GM11168 (cell line): ENCODE measurements around the gene C3orf18.

Source experiments
- in situ Hi-C: fragments of 300-500 bp; cut with MboI; formaldehyde crosslinking; loops from one replicate; pipeline ENCODE4 v1.12.0; 2022; ENCODE audit warnings: low sequenced_read_pairs; ENCODE audit not compliant: unreplicated experiment

C3orf18 gene

GRCh38 chr3:50584391-50584790 lies 16.8 kb upstream of the C3orf18 start:
- in situ Hi-C loops = no loop called here

DNA sequence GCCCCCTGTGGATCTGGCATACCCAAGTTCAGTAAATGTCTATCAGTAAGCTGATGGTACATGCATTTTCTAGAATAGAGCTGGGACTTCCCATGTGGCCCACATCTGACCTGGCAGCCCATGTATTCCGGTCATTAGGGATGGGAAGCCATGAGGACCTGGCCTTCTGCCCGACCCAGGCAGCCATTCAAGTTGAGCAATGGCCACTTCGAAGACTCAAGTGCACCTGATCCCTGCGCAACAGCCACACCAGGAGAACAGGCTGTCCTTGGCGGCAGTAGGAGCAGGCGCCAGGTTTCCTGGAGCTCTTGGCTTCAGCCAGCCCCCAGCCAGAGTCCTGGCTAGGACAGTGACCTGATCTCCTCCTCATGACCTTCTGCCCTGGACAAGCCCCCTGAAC lies 16.4 kb upstream of the C3orf18 start:
- in situ Hi-C loops = no loop called here

GRCh38 chr3:50582083-50582482 lies 14.5 kb upstream of the C3orf18 start:
- in situ Hi-C loops = no loop called here

DNA sequence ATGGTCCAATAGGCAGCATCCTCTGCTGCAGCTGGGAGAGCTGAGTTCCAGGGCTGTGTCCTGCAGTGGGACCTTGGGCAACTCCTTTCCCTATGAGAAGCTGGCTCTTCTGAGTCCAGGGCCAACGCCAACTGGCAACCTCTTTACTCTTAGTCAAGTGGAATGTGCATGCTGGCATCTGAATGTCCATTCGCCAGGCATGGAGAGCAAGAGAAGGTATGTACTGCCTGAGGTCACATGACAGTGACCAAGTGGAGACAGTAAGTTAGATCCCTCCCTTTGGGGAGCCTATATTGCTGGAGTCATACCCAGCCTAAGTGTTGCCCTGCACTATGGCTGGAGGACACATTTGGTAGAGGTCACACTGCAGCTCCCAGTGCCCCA lies 13.9 kb upstream of the C3orf18 start:
- in situ Hi-C loops = no loop called here

GRCh38 chr3:50580683-50581458 lies 13.3 kb upstream of the C3orf18 start:
- in situ Hi-C loops = no loop called here

DNA sequence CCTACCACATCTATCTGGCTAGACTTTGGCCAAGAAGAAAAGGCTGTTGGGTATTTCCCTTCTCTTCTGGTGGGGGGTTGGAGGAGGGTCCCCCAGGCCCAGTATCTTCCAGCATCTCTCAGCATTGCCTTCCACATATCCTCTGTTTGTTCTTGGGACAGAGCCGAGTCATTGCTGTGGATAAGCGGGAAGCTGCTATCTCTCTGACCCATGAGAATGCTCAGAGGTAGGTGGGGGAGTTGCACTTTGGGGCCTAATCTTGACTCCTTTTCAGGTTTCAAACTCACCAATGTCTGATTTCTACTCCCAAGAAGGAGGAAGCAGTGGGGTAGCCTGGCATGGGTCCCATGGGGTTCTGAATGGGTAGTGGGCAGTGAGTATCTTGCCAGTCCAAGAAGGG lies 9.8 kb upstream of the C3orf18 start:
- in situ Hi-C loops = loop anchor here (5.0 kb wide), 1 partner anchor 35 kb away; the partner anchor contains the start of gene CISH

DNA sequence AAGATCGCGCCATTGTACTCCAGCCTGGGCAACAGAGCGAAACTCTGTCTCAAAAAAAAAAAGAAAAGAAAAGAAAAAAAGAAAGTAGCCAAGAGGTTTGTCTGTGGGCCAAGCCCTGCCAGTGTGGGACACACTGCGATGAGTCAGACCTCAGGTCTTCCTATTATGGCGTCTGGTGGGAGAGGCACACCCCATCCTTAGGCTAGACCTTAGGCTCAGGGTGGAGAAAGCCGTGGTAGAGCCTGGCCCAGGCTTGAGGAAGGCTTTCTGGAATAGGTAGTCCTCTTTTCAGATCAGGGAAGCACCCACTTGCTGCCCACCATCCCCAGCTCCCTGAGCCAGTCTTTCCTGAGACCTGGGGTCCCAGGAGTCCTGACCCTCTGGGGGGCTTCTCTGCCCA lies 7.8 kb upstream of the C3orf18 start:
- in situ Hi-C loops = loop anchor here (5.0 kb wide), 1 partner anchor 37 kb away; the partner anchor contains the start of gene CISH

DNA sequence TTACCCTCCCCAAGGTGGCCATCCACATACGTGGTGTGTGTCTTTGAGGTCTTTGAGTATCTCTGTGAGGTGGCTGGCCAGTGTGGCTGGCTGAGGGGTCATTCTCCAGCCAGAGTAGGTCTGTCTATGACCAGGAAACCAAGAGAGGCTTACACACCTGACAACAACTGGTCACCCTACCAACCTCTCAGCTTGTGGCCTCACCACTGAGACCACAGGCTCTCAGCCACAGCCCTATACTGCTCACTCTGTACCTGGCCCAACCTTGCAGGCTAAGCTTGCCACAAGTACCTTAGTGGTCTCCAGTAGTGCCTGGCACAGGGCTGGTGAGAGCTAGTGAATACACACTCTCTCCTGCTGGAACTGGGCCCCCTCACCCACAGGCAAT lies 6.9 kb upstream of the C3orf18 start:
- in situ Hi-C loops = no loop called here

GRCh38 chr3:50573566-50574443 lies 6.3 kb upstream of the C3orf18 start:
- in situ Hi-C loops = no loop called here

DNA sequence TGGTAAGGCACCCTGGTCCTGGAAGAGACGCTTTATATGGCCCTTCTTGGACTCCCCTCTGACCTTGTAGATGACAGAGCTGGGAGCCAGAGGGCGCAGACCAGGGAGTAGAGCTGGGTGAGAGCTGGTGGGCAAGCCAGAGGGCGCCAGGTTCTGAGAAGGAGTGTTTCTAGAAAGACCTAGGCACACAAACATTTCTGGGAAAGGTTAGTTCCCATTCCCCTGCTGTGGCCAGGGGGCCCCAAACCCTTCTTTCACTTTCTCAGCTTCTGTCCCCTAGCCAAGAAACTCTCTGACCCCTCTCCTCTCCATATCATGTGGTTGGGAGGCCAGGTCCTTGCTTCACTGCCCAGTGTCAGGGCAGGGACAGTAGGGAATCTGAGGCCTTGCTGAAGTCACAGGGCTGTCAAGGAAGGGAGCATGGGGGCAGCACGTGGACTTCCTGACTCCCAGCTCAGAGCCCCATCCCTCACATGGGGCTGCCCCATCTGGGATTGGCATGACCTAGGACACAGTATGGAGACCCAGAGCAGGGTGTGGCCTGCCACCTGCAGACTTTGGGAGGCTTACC lies 5.3 kb upstream of the C3orf18 start:
- in situ Hi-C loops = no loop called here

- in situ Hi-C loops = no loop called here
These were observed 4.6 kb upstream of the C3orf18 start for GRCh38 chr3:50572158-50572557.

GRCh38 chr3:50571486-50571885 lies 3.9 kb upstream of the C3orf18 start:
- in situ Hi-C loops = no loop called here

- in situ Hi-C loops = no loop called here
These were observed 3.1 kb upstream of the C3orf18 start for GRCh38 chr3:50570508-50571279.

DNA sequence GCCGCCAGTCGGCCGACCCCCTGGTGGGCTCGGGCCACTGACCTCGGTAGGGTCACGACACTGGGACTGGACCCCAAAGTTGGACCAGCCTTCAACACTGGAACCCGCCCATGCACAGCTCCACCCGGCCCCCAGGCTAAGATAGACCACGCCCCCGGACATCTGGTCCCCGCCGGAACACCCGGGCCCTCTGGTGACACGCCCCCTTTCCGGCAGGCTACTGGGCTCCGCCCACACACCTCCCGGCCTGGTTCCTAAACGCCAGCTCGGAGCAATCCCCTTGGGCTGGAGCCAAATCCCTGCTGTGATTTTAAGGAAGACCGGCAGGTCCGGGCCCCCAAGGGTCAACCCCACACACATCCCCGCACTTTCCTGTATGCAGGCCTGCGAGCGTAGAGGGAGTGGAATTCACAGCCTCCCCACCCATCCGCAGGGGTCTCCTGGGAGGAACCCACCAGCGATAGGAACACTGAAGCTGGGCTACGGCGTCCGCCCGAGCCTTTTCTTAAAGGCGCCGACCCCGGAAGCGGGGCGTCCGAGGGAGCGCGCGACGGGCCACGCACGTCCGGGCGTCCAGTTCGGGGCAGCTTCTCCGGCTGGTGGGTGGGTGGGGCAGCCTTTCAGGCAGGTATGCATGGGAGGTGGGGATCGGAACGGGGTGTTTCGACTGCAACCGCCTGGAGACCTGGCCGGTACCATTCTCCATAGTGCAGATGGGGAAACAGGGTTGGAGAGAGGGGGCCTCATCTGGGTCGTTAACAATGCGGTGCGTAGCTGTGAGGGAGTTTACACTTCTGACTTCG lies 1.6 kb upstream of the C3orf18 start, which contains the start of gene HEMK1:
Gene HEMK1 (plus strand): TSS at position 576 of the 803 bp plus-strand sequence. CDS start 1,583 bp downstream, outside the sequence.
- in situ Hi-C loops = no loop called here

DNA sequence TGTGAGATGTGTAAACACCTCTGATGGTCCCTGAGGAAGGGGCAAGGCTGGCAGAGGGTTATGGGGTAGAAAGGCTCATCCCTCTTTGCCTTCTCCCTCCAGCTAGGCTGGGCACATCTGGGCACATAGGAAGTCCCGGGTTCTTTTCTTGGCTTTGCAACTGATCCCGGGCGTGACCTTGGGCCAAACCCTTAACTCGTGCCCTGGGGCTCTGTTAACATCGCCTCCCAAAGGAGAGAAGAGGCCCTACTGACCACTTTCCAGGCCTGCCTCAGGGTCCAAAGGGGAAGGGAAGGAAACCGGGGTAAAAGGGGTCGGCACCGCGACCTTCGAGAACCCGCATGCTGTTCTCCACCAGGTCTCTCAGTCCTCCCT lies 549 bp downstream of the C3orf18 start:
- in situ Hi-C loops = no loop called here

DNA sequence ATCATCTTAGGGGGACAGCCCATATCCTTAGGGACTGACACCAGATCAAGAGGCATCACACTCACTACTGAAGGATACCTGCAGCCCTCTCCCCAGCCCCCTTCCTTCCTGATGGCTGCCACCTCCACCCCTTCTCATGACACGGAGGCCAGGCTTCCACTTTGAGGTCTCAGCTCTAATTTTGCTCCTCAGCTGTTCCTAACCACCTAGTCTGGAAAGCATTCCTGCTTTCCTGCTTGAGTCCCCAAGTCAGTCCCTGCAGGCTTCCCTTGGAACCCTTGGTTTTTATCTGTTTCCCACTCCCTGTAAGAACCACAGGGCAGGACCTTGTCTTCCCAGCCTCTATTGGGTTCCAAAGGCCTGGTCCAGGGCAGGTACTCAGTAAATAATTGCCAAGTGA lies 3.2 kb downstream of the C3orf18 start:
- in situ Hi-C loops = no loop called here

DNA sequence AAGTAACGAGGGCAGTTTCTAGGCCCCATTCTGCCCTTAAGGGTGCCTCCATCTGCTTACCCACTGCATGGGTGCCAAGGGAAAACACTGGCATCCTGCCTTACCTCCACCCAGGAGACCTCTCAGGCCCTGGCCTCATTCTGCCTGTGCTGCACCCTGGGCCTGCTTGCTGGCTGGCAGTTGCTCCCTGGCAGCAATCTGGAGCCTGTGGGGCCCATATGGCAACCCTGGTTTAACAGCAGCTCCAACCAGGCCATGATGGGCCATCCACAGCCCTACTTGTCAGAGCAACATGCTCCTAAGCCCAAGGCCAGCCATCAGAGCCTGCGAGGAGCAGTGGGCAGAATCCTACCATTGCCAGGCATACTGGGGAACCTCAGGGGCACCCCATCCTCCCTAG lies 3.7 kb downstream of the C3orf18 start:
- in situ Hi-C loops = no loop called here

DNA sequence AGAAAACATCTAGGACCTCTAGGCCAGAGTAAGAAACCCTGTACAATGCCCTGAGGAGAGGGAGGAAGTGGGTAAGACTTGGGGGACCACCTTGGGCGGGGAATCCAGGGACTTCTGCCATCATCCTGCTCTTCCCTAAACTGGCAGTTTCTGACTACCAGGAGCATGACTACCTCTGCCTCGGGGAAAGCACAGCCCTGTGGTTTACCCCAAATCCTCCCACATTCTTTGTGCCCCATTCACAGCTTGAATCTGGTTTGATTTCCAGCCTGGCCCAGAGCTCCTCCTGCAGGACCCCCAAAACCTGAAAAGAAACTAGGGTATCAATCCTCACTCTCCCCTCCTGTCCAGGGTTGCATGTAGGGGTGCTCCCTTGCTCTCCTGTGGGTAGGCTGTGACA lies 4.7 kb downstream of the C3orf18 start:
- in situ Hi-C loops = no loop called here

DNA sequence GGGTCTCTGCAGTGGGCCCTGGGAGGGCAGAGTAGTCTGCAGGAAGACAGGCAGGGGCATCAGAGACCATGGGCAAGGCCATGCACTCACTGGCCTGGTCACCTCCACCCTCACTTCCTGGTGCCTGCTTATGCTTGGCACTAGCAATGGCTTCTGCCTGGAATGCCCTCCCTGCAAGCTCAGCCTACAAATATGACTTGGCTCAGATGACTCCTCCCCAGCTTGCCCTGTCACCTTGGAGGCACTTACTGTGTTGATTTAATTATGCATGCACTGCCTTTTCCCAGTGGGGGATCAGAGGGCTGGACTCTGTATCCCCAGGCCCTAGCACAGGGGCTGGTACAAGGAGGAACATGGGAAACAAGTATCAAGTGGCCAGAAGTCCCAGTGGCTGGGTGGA lies 7.8 kb downstream of the C3orf18 start:
- in situ Hi-C loops = no loop called here
